Measurements from ENCODE around the gene ERRFI1. TPM values are rescaled to one million over a fixed set of nuclear protein-coding genes. Genes with fewer than 3 reads are reported as not detected.

The ERRFI1 gene
- total RNA-seq, 6 experiments from 2014 or later: 15.8 to 25.5 (median 19.0) TPM

DNA sequence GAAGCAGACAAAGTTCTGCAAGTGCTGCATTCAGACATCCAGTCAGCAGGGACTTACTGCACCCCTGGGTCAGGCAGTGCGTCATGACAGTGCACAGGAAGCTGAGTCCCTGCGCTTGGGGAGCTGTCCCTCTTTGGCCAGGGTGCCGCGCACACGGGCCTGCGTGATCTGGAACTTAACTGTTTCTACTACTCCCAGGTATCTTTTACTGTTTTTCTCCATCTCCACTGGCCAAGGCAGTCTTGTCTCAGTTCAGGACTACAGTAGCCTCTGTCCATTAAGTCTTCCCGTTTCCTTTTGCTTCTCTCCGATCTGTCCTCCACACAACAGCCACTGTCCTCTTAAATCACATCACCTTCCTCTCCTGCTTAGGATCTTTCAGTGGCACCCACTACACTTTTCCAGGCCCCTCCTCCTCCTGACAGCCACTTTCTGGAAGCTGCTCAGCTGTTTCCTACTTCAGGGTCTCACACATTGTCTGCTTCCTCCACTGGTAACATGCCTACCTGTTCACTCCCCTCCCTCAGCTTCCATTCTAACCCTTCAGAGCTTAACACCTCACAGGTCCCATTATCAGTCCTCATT, 15.9 kb downstream of the ERRFI1 start:
- peaks cover 26% of the 10 kb centered on the region for H3K36me3 Mint-ChIP-seq (ENCODE audit: low read depth)
- peak overlapping the region; percentile 44 for H3K27ac Mint-ChIP-seq
- H3K9me3 Mint-ChIP-seq: no peaks in the 10 kb centered on the region
- peaks cover 36% of the 10 kb centered on the region for H3K4me1 Mint-ChIP-seq (ENCODE audit: low read depth)
- TF ChIP-seq, protein P1, sequence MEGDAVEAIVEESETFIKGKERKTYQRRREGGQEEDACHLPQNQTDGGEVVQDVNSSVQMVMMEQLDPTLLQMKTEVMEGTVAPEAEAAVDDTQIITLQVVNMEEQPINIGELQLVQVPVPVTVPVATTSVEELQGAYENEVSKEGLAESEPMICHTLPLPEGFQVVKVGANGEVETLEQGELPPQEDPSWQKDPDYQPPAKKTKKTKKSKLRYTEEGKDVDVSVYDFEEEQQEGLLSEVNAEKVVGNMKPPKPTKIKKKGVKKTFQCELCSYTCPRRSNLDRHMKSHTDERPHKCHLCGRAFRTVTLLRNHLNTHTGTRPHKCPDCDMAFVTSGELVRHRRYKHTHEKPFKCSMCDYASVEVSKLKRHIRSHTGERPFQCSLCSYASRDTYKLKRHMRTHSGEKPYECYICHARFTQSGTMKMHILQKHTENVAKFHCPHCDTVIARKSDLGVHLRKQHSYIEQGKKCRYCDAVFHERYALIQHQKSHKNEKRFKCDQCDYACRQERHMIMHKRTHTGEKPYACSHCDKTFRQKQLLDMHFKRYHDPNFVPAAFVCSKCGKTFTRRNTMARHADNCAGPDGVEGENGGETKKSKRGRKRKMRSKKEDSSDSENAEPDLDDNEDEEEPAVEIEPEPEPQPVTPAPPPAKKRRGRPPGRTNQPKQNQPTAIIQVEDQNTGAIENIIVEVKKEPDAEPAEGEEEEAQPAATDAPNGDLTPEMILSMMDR (IDR thresholded peaks at IDR 0.05): no peak
- DNase-seq: no peak
- H3K4me3 Mint-ChIP-seq: no peak overlapping the region
- H3K27me3 Mint-ChIP-seq (ENCODE audit: insufficient read depth): no peaks in the 10 kb centered on the region

DNA sequence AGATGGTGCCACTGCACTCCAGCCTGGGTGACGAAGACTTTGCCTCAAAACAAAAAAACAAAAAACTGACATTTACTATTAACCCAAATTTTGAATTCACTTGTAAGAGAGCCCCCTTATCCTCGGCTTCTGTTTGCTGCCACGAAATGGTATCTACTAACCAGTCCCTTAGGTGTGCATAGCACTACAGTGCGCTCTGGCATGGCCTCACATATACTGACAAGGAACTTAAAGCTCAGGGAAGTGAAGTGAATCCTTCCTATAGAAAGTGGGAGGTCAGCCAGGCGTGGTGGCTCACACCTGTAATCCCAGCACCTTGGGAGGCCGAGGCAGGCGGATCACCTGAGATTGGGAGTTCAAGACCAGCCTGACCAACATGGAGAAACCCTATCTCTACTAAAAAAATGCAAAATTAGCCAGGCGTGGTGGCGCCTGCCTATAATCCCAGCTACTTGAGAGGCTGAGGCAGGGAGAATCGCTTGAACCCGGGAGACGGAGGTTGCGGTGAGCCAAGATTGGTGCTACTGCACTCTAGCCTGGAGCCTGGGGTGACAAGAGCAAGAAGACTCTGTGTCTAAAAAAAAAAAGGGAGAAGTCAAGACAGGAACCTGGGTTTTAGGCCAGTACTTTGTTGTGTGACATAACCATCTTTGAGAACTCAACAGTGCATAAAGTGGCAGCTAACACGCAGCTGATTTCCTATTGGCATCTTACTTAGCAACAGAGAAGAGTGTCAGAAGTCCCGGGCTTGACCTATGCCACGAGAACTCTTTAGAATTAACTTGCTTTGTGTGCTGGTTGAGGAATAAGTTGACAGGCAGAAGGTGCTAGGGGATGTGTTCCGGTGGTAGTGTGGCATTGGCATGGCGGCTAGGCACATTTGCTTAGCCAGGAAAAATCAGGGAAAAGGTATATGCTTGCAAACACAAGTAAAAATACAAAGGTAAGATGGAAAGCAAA, 16.8 kb downstream of the ERRFI1 start:
- no peak for DNase-seq
- no peak overlapping the region for H3K27ac Mint-ChIP-seq
- peaks cover 24% of the 10 kb centered on the region for H3K36me3 Mint-ChIP-seq (ENCODE audit: low read depth)
- H3K9me3 Mint-ChIP-seq: no peaks in the 10 kb centered on the region
- TF ChIP-seq, protein P1 (IDR thresholded peaks at IDR 0.05): no peak
- H3K27me3 Mint-ChIP-seq (ENCODE audit: insufficient read depth): no peaks in the 10 kb centered on the region
- peaks cover 36% of the 10 kb centered on the region for H3K4me1 Mint-ChIP-seq (ENCODE audit: low read depth)
- H3K4me3 Mint-ChIP-seq: no peak overlapping the region

GRCh38 chr1:8006037-8006963, 19.8 kb downstream of the ERRFI1 start:
- no peaks in the 10 kb centered on the region for H3K27me3 Mint-ChIP-seq (ENCODE audit: insufficient read depth)
- H3K27ac Mint-ChIP-seq: peak overlapping the region; percentile 95
- TF ChIP-seq, protein P1 (IDR thresholded peaks at IDR 0.05): no peak
- DNase-seq: no peak
- H3K36me3 Mint-ChIP-seq (ENCODE audit: low read depth): peaks cover 9% of the 10 kb centered on the region; the same call in 1 of the 2 replicates
- H3K4me3 Mint-ChIP-seq: peak overlapping the region; percentile 37; the same call in 1 of the 2 replicates
- H3K4me1 Mint-ChIP-seq (ENCODE audit: low read depth): peaks cover 42% of the 10 kb centered on the region
- no peaks in the 10 kb centered on the region for H3K9me3 Mint-ChIP-seq

- TF ChIP-seq, protein P1 (IDR thresholded peaks at IDR 0.05): no peak
- peaks cover 9% of the 10 kb centered on the region; the same call in 1 of the 2 replicates for H3K36me3 Mint-ChIP-seq (ENCODE audit: low read depth)
- no peaks in the 10 kb centered on the region for H3K27me3 Mint-ChIP-seq (ENCODE audit: insufficient read depth)
- no peaks in the 10 kb centered on the region for H3K9me3 Mint-ChIP-seq
- peak; percentile 93 for DNase-seq
- peak overlapping the region; percentile 82 for H3K4me3 Mint-ChIP-seq
- peaks cover 42% of the 10 kb centered on the region for H3K4me1 Mint-ChIP-seq (ENCODE audit: low read depth)
- peak overlapping the region; percentile 95 for H3K27ac Mint-ChIP-seq
Observed at GRCh38 chr1:8004803-8005573, 21.1 kb downstream of the ERRFI1 start.

Measured in HFFc6 (cell line).